AG04449 (cell line): ENCODE results near the gene TMEM72.

Experiments
- CTCF ChIA-PET: fragments of 350-600 bp; formaldehyde crosslinking; extraction: SDS; loops from one replicate; lab custom pipeline; 2021; ENCODE audit warnings: antibody characterized with exemption; lab: Yijun Ruan, JAX
- POLR2A ChIA-PET: fragments of 400-600, 350-600 bp; formaldehyde crosslinking; extraction: SDS; loops from one replicate; lab custom pipeline; 2020; ENCODE audit warnings: antibody characterized with exemption, inconsistent platforms; lab: Yijun Ruan, JAX
- DNase-seq: peaks from one replicate; pipeline ENCODE4 v3.0.0-alpha.2; 2010; ENCODE audit warnings: low read depth, low spot score
- H3K4me3 ChIP-seq: 2 replicates; pipeline ENCODE4 v1.5.1; 2011; ENCODE audit warnings: low read depth, mild to moderate bottlenecking, control low read depth, low read length
- TF ChIP-seq, protein P1 (sequence below): IDR thresholded peaks from one replicate; pipeline ENCODE4 v1.5.1; 2011; ENCODE audit warnings: mild to moderate bottlenecking, moderate library complexity, low read length, control low read depth, inconsistent platforms; ENCODE audit not compliant: insufficient read depth; ENCODE audit errors: missing control alignments

TMEM72 gene

DNA sequence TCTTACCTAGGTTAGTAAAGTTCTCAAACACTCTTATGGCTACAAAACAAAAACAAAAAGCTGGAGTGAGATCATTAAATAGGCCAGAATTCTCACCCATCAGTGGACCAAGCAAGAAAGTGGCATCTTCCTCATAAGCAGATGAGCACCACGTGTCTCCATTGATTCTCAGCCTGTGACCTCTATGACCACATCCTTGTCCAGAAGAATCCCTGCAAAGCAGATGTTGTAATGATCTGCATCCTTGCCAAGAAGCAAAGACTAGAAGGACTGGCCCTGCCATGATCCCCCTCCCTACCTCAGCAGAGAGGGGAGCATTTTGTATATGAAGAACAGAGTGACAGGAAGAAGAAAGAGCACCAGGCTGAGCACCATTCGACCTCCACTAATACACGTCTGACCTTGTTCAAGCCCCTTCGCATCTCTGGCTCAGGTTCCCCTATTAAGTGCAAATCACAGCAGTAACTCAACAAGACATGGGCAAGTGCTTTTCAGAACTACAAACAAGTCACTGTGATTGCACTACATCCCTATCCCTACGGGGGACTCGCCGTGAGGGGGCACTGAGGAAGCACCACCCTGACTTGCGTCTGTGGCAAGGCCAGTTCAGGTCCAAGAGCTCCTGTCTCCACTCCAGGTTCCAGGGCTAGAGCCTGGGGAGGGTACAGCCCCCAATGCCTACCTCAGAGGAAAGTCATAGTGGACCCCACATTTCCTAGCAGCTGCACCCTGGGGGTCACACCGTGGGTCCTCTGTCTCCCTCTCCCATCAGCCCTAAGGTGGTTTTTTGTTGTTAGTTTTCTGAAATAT lies 26.3 kb downstream of the TMEM72 start:
- ChIA-PET CTCF (interaction anchor here (1.0 to 5.5 kb wide), 5 partner anchors 8 to 55 kb away, joined by 3 to 56 read pairs (median 3); no protein-coding TSS in a partner anchor), POLR2A (no interaction called here)
- no peak for DNase-seq
- no peak overlapping the region for H3K4me3 ChIP-seq
- TF ChIP-seq, protein P1, sequence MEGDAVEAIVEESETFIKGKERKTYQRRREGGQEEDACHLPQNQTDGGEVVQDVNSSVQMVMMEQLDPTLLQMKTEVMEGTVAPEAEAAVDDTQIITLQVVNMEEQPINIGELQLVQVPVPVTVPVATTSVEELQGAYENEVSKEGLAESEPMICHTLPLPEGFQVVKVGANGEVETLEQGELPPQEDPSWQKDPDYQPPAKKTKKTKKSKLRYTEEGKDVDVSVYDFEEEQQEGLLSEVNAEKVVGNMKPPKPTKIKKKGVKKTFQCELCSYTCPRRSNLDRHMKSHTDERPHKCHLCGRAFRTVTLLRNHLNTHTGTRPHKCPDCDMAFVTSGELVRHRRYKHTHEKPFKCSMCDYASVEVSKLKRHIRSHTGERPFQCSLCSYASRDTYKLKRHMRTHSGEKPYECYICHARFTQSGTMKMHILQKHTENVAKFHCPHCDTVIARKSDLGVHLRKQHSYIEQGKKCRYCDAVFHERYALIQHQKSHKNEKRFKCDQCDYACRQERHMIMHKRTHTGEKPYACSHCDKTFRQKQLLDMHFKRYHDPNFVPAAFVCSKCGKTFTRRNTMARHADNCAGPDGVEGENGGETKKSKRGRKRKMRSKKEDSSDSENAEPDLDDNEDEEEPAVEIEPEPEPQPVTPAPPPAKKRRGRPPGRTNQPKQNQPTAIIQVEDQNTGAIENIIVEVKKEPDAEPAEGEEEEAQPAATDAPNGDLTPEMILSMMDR, result no peak

DNA sequence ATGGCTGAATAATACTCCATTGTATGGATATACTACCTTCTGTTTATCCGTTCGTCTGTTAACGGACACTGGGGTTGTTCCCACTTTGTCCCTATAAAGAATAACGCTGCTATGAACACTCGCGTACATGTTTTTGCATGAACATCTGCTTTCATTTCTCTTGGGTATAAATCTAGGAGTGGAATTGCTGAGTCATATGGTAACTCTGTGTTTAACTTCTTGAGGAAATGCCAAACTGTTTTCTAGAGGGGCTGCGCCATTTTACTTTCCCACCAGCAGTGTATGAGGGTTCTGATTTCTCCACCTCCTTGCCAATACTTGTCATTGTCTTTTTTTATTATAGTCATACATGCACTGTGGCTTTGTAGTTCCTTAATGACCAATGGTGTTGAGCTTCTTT lies 27.8 kb downstream of the TMEM72 start:
- no peak for DNase-seq
- no peak overlapping the region for H3K4me3 ChIP-seq
- ChIA-PET CTCF (no interaction called here), POLR2A (no interaction called here)
- TF ChIP-seq, protein P1, result no peak

DNA sequence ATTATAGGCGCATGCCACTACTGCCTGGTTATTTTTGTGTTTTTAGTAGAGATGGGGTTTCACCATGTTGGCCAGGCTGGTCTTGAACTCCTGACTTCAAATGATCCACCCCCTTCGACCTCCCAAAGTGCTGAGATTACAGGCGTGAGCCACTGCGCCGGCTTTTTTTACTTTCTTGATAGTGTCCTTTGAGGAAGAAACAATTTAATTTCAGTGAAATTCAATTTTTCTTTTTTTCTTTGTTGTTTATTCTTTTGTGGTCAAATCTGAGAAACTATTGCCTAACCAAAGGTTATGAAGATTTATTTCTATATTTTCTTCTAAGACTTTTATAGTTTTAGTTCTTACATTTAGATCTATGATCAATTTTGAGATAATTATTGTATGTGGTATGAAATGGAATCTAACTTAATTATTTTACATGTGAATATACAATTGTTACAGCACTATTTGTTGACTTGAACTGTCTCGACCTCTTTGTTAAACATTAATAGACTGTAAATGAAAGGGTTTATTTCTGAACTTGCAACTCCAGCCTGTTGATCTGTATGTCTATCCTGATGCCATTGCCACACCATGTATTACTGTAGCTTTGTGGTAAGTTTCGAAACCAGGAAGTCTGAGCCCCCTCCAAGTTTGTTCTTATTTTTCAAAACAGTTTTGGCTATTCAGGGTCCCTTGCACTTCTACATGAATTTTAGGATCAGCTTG lies 28.7 kb downstream of the TMEM72 start:
- H3K4me3 ChIP-seq, result no peak overlapping the region
- ChIA-PET CTCF (interaction anchor here (1.0 to 2.4 kb wide), 3 partner anchors 10 to 68 kb away, joined by 3 to 6 read pairs (median 3); no protein-coding TSS in a partner anchor), POLR2A (no interaction called here)
- no peak for DNase-seq
- TF ChIP-seq, protein P1, result no peak

DNA sequence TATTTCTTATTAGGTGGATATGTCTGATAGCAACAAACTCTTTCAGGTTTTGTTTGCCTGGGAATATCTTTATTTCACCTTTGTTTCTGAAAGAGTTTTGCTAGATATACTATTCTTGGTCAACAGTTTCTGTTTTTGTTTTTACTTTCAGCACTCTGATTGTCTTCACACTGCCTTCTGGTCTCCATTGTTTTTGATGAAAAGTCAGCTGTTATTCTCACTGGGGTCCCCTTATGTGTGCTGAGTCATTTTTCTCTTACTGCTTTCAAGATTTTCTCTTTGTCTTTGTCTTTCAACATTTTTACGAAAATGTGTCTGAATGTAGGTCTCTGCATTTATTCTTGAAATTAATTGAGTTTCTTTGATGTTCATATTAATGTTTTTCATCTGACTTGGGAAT lies 33.2 kb downstream of the TMEM72 start:
- DNase-seq, result no peak
- ChIA-PET POLR2A (no interaction called here), CTCF (interaction anchor here (0.6 to 7.4 kb wide), 2 partner anchors 11 to 291 kb away, joined by 3 to 77 read pairs; no protein-coding TSS in a partner anchor)
- TF ChIP-seq, protein P1, result no peak
- no peak overlapping the region for H3K4me3 ChIP-seq

DNA sequence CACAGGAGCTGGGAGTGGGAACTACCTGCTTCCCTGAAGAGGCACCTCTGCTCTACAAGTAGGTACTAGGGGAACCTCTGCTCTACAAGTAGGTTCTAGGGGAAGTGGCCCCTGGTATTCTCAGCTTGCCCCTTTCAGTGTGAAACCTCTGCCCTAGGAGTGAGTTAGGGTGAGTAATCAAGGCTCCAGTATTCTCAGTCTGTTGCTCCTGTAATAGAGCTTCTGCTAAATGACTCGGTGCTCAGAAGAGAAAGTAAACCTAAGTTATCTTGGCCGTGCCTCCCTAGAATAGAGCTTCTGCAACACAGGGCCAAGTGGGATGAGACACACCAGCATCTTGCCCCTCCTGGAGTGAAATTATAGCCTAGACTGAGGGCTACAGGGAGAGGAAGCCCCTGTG lies 35.1 kb downstream of the TMEM72 start:
- no peak overlapping the region for H3K4me3 ChIP-seq
- POLR2A ChIA-PET, result interaction anchor here (0.6 kb wide), 1 partner anchor 35 kb away, joined by 3 read pairs; no protein-coding TSS in a partner anchor
- CTCF ChIA-PET, result interaction anchor here (0.8 to 7.4 kb wide), 2 partner anchors 13 to 20 kb away, joined by 4 to 77 read pairs; no protein-coding TSS in a partner anchor
- TF ChIP-seq, protein P1, result no peak
- DNase-seq, result no peak
